Astrocyte (in vitro differentiated cells and primary cell): Measurements from ENCODE around the gene ALOX15. TPM values are rescaled to one million over a fixed set of nuclear protein-coding genes. Genes with fewer than 3 reads are reported as not detected.

Experiments
- DNase-seq: peaks from one replicate; pipeline ENCODE4 v3.0.0-alpha.2; 2010; ENCODE audit warnings: low read depth
- FAIRE-seq: peaks from 2 replicates; lab custom pipeline; 2011; peaks lifted over from hg19 to GRCh38; lab: Jason Lieb, UNC
- H2AFZ ChIP-seq: 2 replicates; pipeline ENCODE4 v1.6.0; 2012; ENCODE audit warnings: low read depth, low read length, inconsistent platforms
- H3K27ac ChIP-seq: 2 replicates; pipeline ENCODE4 v1.5.1; 2011; ENCODE audit warnings: low read depth, low read length, inconsistent platforms
- H3K27me3 ChIP-seq: 2 replicates; pipeline ENCODE4 v1.6.0; 2011; ENCODE audit warnings: low read length, inconsistent platforms; ENCODE audit not compliant: insufficient read depth
- H3K36me3 ChIP-seq: 2 replicates; pipeline ENCODE4 v1.5.1; 2011; ENCODE audit warnings: low read length, inconsistent platforms; ENCODE audit not compliant: insufficient read depth
- H3K4me1 ChIP-seq: 2 replicates; pipeline ENCODE4 v1.5.1; 2011; ENCODE audit warnings: low read length, inconsistent platforms; ENCODE audit not compliant: insufficient read depth
- H3K4me2 ChIP-seq: 2 replicates; pipeline ENCODE4 v1.6.0; 2012; ENCODE audit warnings: low read length, inconsistent platforms
- H3K4me3 ChIP-seq: 2 replicates; pipeline ENCODE4 v1.5.1; 2011; ENCODE audit warnings: low read depth, mild to moderate bottlenecking, low read length, inconsistent platforms; ENCODE audit not compliant: insufficient read depth
- H3K79me2 ChIP-seq: 2 replicates; pipeline ENCODE4 v1.6.0; 2012; ENCODE audit warnings: mild to moderate bottlenecking, low read length, inconsistent platforms; ENCODE audit not compliant: insufficient read depth
- H3K9ac ChIP-seq: 2 replicates; pipeline ENCODE4 v1.6.0; 2012; ENCODE audit warnings: mild to moderate bottlenecking, low read length, inconsistent platforms
- H3K9me3 ChIP-seq: 2 replicates; pipeline ENCODE4 v1.5.1; 2012; ENCODE audit warnings: low read depth, mild to moderate bottlenecking, low read length, inconsistent platforms; ENCODE audit not compliant: insufficient read depth
- H4K20me1 ChIP-seq: 2 replicates; pipeline ENCODE4 v1.6.0; 2012; ENCODE audit warnings: low read length, inconsistent platforms; ENCODE audit not compliant: insufficient read depth
- H3K27ac Mint-ChIP-seq: one replicate; pipeline ENCODE4 v1.8.0; 2021; ENCODE audit warnings: mild to moderate bottlenecking, mixed read lengths; ENCODE audit not compliant: unreplicated experiment
- H3K27me3 Mint-ChIP-seq: one replicate; pipeline ENCODE4 v1.8.0; 2021; ENCODE audit warnings: low read depth, mixed read lengths; ENCODE audit not compliant: unreplicated experiment
- H3K36me3 Mint-ChIP-seq: one replicate; pipeline ENCODE4 v1.8.0; 2021; ENCODE audit warnings: low read depth, mixed read lengths; ENCODE audit not compliant: unreplicated experiment
- H3K4me1 Mint-ChIP-seq: one replicate; pipeline ENCODE4 v1.8.0; 2021; ENCODE audit warnings: low read depth, mixed read lengths; ENCODE audit not compliant: unreplicated experiment
- H3K4me3 Mint-ChIP-seq: one replicate; pipeline ENCODE4 v1.8.0; 2021; ENCODE audit warnings: mild to moderate bottlenecking, moderate library complexity, mixed read lengths; ENCODE audit not compliant: unreplicated experiment
- H3K9me3 Mint-ChIP-seq: one replicate; pipeline ENCODE4 v1.8.0; 2021; ENCODE audit warnings: mild to moderate bottlenecking, mixed read lengths; ENCODE audit not compliant: unreplicated experiment
- CTCF ChIP-seq: IDR thresholded peaks from 2 replicates; pipeline ENCODE4 v1.5.1; 2011; ENCODE audit warnings: low read depth, mild to moderate bottlenecking, inconsistent platforms, low read length, moderate library complexity; ENCODE audit not compliant: insufficient read depth
- EZH2 ChIP-seq: IDR thresholded peaks from 2 replicates; pipeline ENCODE4 v1.6.1; 2012; ENCODE audit warnings: mild to moderate bottlenecking, low read length, inconsistent platforms; ENCODE audit not compliant: insufficient read depth
- total RNA-seq: library from RNA; stranded (reverse); gene quantifications from 2 replicates; pipeline ENCODE4 v1.2.1, GENCODE V29; 2021

ALOX15 gene
- total RNA-seq, 1 donor from 2014 or later, result 0.07 TPM

- Histone ChIP-seq H3K27ac (no peak overlapping the region), H3K9ac (no peak overlapping the region), H3K4me1 (peaks cover 2% of the 10 kb centered on the region), H3K4me3 (no peak overlapping the region), H4K20me1 (no peaks in the 10 kb centered on the region), H3K27me3 (peaks cover 43% of the 10 kb centered on the region), H3K4me2 (peak overlapping the region; percentile 48), H3K9me3 (no peaks in the 10 kb centered on the region), H3K36me3 (no peaks in the 10 kb centered on the region), H2AFZ (no peak overlapping the region), H3K79me2 (no peaks in the 10 kb centered on the region)
- peaks cover 1% of the 10 kb centered on the region for H3K4me1 Mint-ChIP-seq
- H3K36me3 Mint-ChIP-seq, result no peaks in the 10 kb centered on the region
- H3K9me3 Mint-ChIP-seq, result peaks cover 3% of the 10 kb centered on the region
- FAIRE-seq (no peak), DNase-seq (no peak)
- TF ChIP-seq CTCF (no peak), EZH2 (no peak)
- peaks cover 66% of the 10 kb centered on the region for H3K27me3 Mint-ChIP-seq
- H3K4me3 Mint-ChIP-seq, result peak overlapping the region; percentile 77
- no peak overlapping the region for H3K27ac Mint-ChIP-seq
Observed at GRCh38 chr17:4583782-4584100, 57.7 kb downstream of the ALOX15 start.

GRCh38 chr17:4583206-4583605, 58.3 kb downstream of the ALOX15 start:
- H3K4me1 ChIP-seq, result peaks cover 2% of the 10 kb centered on the region
- FAIRE-seq (no peak), DNase-seq (no peak)
- peaks cover 43% of the 10 kb centered on the region for H3K27me3 ChIP-seq
- H3K27ac ChIP-seq, result no peak overlapping the region
- TF ChIP-seq CTCF (no peak), EZH2 (no peak)
- H3K4me3 Mint-ChIP-seq, result no peak overlapping the region
- no peak overlapping the region for H2AFZ ChIP-seq
- no peaks in the 10 kb centered on the region for H3K36me3 Mint-ChIP-seq
- peaks cover 3% of the 10 kb centered on the region for H3K9me3 Mint-ChIP-seq
- no peaks in the 10 kb centered on the region for H4K20me1 ChIP-seq
- peaks cover 62% of the 10 kb centered on the region for H3K27me3 Mint-ChIP-seq
- no peak overlapping the region for H3K4me2 ChIP-seq
- no peak overlapping the region for H3K27ac Mint-ChIP-seq
- H3K9me3 ChIP-seq, result no peaks in the 10 kb centered on the region
- H3K79me2 ChIP-seq, result no peaks in the 10 kb centered on the region
- no peaks in the 10 kb centered on the region for H3K36me3 ChIP-seq
- H3K9ac ChIP-seq, result no peak overlapping the region
- H3K4me1 Mint-ChIP-seq, result peaks cover 1% of the 10 kb centered on the region
- H3K4me3 ChIP-seq, result no peak overlapping the region

GRCh38 chr17:4582691-4583090, 58.8 kb downstream of the ALOX15 start:
- Histone ChIP-seq H3K4me3 (no peak overlapping the region), H3K36me3 (no peaks in the 10 kb centered on the region), H4K20me1 (no peaks in the 10 kb centered on the region), H3K4me2 (no peak overlapping the region), H3K27me3 (peaks cover 43% of the 10 kb centered on the region), H3K9ac (no peak overlapping the region), H3K4me1 (peaks cover 2% of the 10 kb centered on the region), H3K79me2 (no peaks in the 10 kb centered on the region), H2AFZ (no peak overlapping the region), H3K9me3 (no peaks in the 10 kb centered on the region), H3K27ac (no peak overlapping the region)
- TF ChIP-seq EZH2, result peak; percentile 39
- no peak for TF ChIP-seq CTCF
- Mint-ChIP-seq H3K4me3 (no peak overlapping the region), H3K4me1 (peaks cover 1% of the 10 kb centered on the region), H3K27ac (no peak overlapping the region), H3K27me3 (peaks cover 57% of the 10 kb centered on the region), H3K36me3 (no peaks in the 10 kb centered on the region), H3K9me3 (peaks cover 3% of the 10 kb centered on the region)
- DNase-seq (no peak), FAIRE-seq (no peak)
